ENCODE results near the gene ASCC3.

The ASCC3 gene

GRCh38 chr6:100549406-100550167 is 331.5 kb downstream of the ASCC3 start:
- H3K4me3 ChIP-seq (ENCODE audit: low read length), result no peak overlapping the region
- TF ChIP-seq, protein P1, sequence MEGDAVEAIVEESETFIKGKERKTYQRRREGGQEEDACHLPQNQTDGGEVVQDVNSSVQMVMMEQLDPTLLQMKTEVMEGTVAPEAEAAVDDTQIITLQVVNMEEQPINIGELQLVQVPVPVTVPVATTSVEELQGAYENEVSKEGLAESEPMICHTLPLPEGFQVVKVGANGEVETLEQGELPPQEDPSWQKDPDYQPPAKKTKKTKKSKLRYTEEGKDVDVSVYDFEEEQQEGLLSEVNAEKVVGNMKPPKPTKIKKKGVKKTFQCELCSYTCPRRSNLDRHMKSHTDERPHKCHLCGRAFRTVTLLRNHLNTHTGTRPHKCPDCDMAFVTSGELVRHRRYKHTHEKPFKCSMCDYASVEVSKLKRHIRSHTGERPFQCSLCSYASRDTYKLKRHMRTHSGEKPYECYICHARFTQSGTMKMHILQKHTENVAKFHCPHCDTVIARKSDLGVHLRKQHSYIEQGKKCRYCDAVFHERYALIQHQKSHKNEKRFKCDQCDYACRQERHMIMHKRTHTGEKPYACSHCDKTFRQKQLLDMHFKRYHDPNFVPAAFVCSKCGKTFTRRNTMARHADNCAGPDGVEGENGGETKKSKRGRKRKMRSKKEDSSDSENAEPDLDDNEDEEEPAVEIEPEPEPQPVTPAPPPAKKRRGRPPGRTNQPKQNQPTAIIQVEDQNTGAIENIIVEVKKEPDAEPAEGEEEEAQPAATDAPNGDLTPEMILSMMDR (conservative IDR thresholded peaks at IDR 0.05; ENCODE audit: low read depth, low read length), result no peak
- no peak for DNase-seq (ENCODE audit: low read depth)

DNA sequence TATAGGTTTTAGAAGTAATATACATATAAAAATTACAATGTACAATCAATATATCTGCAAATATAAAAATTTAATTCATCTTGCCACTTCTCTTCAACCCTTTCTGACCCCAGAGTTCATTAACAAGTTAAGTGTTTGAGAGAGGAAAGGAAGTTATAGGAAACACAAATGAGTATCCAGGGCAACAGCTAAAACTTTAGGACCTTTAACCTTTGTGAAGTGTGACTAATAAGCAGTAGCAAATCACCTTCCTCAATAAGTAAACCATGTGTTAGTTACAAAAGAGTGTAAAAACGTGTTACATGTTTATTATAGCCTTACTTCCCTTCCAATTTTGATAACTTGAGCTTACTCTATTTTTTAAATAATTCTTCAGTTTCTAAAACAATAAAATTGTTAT is 343.0 kb downstream of the ASCC3 start:
- no peak overlapping the region for H3K4me3 ChIP-seq (ENCODE audit: low read length)
- peak; percentile 18 for DNase-seq (ENCODE audit: low read depth)
- TF ChIP-seq, protein P1 (conservative IDR thresholded peaks at IDR 0.05; ENCODE audit: low read depth, low read length), result no peak

DNA sequence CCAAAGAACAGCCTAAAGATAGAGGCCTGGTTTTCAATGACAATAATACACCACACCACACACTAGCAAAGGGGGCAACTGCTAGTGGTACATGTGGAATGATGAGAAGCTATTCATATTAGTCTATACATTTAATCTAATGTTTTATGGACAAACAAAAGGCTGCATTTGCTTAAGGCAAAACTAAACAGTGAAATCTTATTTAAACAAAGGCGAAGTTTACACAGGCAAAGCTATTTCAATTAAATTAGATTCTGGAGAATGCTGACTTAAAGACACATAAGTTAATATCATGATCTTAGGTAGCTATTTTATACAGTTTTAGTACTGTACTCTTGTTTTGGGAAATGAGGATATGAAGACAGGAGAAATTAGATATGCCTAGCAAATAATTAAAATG is 362.5 kb downstream of the ASCC3 start:
- TF ChIP-seq, protein P1 (conservative IDR thresholded peaks at IDR 0.05; ENCODE audit: low read depth, low read length), result no peak
- no peak overlapping the region for H3K4me3 ChIP-seq (ENCODE audit: low read length)
- no peak for DNase-seq (ENCODE audit: low read depth)

GRCh38 chr6:100517633-100518032 is 363.5 kb downstream of the ASCC3 start:
- H3K4me3 ChIP-seq (ENCODE audit: low read length), result no peak overlapping the region
- DNase-seq (ENCODE audit: low read depth), result no peak
- TF ChIP-seq, protein P1 (conservative IDR thresholded peaks at IDR 0.05; ENCODE audit: low read depth, low read length), result no peak

DNA sequence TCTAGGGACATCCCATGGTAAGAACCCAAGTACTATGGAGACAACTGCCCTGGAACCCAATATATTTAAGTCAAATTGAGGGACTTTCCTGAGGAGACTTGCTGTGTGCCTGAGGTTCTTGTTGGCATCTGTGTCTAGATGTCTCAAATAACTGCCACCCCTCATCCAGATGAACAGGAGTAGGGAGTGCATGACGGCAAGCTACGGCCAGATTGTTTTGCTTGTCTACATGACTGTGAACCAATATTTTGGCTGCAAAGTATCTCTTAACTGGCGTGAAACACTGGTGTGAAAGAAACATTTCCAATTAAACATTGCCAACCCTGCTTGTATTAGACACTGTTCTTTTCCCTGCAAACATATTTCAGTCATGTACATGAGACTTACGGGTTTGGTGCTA is 364.0 kb downstream of the ASCC3 start:
- TF ChIP-seq, protein P1 (conservative IDR thresholded peaks at IDR 0.05; ENCODE audit: low read depth, low read length), result no peak
- no peak overlapping the region for H3K4me3 ChIP-seq (ENCODE audit: low read length)
- no peak for DNase-seq (ENCODE audit: low read depth)

DNA sequence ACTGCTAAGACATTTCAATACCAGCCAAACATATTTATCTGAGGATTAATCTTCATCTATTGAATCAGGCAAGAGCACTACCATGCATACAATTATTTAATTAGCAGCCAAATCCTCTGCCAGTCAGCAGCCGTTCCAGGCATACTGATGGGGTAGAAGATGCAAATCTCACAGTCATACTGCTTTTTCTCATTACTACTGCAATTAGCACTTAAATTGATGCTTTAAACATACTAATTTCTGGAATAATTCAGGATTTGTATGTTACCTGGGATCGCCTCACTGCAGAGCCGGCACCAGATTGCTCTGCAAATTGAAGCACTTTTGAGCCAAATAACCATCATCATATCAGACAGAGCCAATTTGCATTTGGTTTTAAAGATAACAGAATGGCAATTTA is 366.5 kb downstream of the ASCC3 start:
- TF ChIP-seq, protein P1 (conservative IDR thresholded peaks at IDR 0.05; ENCODE audit: low read depth, low read length), result no peak
- H3K4me3 ChIP-seq (ENCODE audit: low read length), result no peak overlapping the region
- no peak for DNase-seq (ENCODE audit: low read depth)

- H3K4me3 ChIP-seq (ENCODE audit: low read length), result no peak overlapping the region
- no peak for DNase-seq (ENCODE audit: low read depth)
- TF ChIP-seq, protein P1 (conservative IDR thresholded peaks at IDR 0.05; ENCODE audit: low read depth, low read length), result no peak
These were observed 368.8 kb downstream of the ASCC3 start for GRCh38 chr6:100512203-100512862.
